ENCODE results near the gene PERM1.
A peak's percentile ranks its signal among the peaks of the same experiment; 100 is the strongest.
"Not testable (repeated sequence)": the region's sequence is repeated elsewhere in the genome, so short reads cannot be mapped to it uniquely, and the experiment has no call there.

PERM1 gene

GRCh38 chr1:1014799-1015681 lies 33.1 kb upstream of the PERM1 start:
- CTCF ChIA-PET = interaction anchor here (1.0 to 3.1 kb wide), 10 partner anchors 10 to 277 kb away, joined by 3 to 22 read pairs (median 6); no protein-coding TSS in a partner anchor
- POLR2A ChIA-PET = interaction anchor here (1.5 kb wide), 1 partner anchor 9 kb away, joined by 3 read pairs; no protein-coding TSS in a partner anchor
- TF ChIP-seq, protein P1, sequence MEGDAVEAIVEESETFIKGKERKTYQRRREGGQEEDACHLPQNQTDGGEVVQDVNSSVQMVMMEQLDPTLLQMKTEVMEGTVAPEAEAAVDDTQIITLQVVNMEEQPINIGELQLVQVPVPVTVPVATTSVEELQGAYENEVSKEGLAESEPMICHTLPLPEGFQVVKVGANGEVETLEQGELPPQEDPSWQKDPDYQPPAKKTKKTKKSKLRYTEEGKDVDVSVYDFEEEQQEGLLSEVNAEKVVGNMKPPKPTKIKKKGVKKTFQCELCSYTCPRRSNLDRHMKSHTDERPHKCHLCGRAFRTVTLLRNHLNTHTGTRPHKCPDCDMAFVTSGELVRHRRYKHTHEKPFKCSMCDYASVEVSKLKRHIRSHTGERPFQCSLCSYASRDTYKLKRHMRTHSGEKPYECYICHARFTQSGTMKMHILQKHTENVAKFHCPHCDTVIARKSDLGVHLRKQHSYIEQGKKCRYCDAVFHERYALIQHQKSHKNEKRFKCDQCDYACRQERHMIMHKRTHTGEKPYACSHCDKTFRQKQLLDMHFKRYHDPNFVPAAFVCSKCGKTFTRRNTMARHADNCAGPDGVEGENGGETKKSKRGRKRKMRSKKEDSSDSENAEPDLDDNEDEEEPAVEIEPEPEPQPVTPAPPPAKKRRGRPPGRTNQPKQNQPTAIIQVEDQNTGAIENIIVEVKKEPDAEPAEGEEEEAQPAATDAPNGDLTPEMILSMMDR (IDR thresholded peaks at IDR 0.05; ENCODE audit: control extremely low read depth, extremely low read depth, low read depth, missing control alignments) = peak; percentile 28
- DNase-seq (ENCODE audit: extremely low spot score) = no peak

- ChIA-PET POLR2A (interaction anchor here (0.5 to 1.5 kb wide), 2 partner anchors 10 to 48 kb away, joined by 3 read pairs; no protein-coding TSS in a partner anchor), CTCF (interaction anchor here (0.9 to 3.1 kb wide), 13 partner anchors 10 to 278 kb away, joined by 3 to 22 read pairs (median 4); partner anchors contain the start of gene PERM1)
- TF ChIP-seq, protein P1 (IDR thresholded peaks at IDR 0.05; ENCODE audit: control extremely low read depth, extremely low read depth, low read depth, missing control alignments) = no peak
- DNase-seq (ENCODE audit: extremely low spot score) = no peak
Observed at GRCh38 chr1:1013922-1014648, 32.2 kb upstream of the PERM1 start.

DNA sequence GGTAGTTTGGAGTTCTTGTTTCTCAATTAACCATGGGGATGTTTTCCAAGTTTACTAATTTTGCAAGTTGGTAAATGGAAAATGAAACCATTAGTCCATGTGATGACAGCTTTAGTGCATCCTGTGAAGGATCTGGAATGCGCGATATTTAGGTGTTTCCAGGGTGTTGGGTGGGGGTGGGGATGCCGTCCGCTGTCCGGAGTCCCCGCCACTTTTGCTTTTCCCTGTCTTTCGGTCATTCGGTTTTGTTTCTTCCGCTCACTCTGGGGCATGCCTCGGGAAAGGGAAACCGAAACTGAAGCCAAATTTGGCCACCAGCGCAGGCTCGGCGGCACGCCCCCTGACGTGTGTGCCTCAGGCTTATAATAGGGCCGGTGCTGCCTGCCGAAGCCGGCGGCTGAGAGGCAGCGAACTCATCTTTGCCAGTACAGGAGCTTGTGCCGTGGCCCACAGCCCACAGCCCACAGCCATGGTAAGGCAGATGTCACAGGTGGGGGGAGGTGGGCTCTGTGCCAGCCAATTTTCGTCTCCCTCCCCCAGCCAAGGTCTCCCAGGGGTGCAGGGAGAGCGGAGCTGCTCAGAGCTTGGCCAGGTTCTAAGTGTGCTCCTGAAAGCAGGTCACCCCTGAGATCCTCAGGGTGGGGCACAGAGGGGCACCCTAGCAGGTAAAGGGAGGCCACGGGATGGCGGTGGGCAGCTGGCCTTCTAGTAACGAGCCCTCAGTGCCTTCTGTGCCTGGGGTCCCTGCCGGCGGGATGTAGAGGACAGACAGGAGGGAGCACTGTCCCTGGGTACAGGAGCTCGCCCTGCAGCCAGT lies 31.4 kb upstream of the PERM1 start, which contains the start of gene ISG15:
ISG15 (plus strand) TSS at position 393 of the 817 bp plus-strand sequence; CDS start at position 470, 77 bp downstream.
- ChIA-PET CTCF (interaction anchor here (0.9 to 3.1 kb wide), 12 partner anchors 9 to 279 kb away, joined by 3 to 22 read pairs (median 4); partner anchors contain the start of gene PERM1), POLR2A (interaction anchor here (0.5 to 1.5 kb wide), 2 partner anchors 11 to 49 kb away, joined by 3 read pairs; no protein-coding TSS in a partner anchor)
- DNase-seq (ENCODE audit: extremely low spot score) = peak; percentile 83
- TF ChIP-seq, protein P1 (IDR thresholded peaks at IDR 0.05; ENCODE audit: control extremely low read depth, extremely low read depth, low read depth, missing control alignments) = no peak

- CTCF ChIA-PET = interaction anchor here (1.0 to 3.1 kb wide), 3 partner anchors 11 to 31 kb away, joined by 3 to 22 read pairs (median 7); partner anchors contain the start of gene PERM1
- POLR2A ChIA-PET; DNase-seq (ENCODE audit: extremely low spot score): not testable (repeated sequence)
Observed at GRCh38 chr1:1012736-1013104, 30.8 kb upstream of the PERM1 start.

DNA sequence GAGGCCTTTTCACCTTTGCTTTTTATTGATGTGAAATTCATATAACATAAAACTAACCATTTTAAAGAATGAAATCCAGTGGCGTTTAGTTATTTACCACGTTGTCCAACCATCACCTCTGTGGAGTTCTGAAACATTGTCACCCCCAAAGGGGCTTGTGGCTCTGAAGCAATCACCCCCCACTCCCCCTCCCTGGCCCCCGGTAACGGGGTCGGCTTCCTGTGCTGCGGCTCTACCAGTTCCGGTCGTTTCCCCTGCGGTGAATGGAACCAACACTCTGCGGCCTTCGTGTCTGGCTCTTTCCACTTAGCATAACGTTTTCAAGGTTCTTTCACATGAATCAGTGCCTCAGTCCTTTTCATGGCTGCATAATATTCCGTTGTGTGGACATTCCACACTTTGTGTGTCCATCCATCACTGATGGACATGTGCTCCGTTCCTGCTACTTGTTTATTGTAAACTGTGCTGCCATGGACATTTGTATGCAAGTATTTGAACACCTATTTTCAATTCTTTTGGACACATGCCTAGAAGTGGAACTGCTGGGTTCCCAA lies 29.6 kb upstream of the PERM1 start:
- ChIA-PET POLR2A (no interaction called here), CTCF (interaction anchor here (1.4 kb wide), 1 partner anchor 9 kb away, joined by 8 read pairs; no protein-coding TSS in a partner anchor)
- no peak for DNase-seq (ENCODE audit: extremely low spot score)
- TF ChIP-seq, protein P1 (IDR thresholded peaks at IDR 0.05; ENCODE audit: control extremely low read depth, extremely low read depth, low read depth, missing control alignments) = no peak

DNA sequence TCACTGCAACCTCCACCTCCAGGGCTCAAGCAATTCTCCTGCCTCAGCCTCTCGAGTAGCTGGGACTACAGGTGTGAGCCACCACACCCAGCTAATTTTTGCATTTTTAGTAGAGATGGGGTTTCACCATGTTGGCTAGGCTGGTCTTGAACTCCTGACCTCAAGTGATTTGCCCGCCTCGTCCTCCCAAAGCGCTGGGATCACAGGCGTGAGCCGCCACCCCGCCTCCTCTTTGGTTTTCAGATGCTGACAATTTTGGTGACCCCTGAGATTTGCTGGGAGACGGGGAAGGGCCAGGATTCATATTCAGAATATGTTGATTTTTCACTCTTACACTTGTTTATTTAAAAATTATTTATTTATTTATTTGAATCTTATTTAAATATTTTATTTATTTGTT lies 28.2 kb upstream of the PERM1 start:
- POLR2A ChIA-PET = not testable (repeated sequence)
- CTCF ChIA-PET = interaction anchor here (0.6 to 1.4 kb wide), 3 partner anchors 8 to 26 kb away, joined by 3 to 8 read pairs (median 3); no protein-coding TSS in a partner anchor

More for the DNA sequence above, 28.2 kb upstream of the PERM1 start:
- not testable (repeated sequence) for DNase-seq (ENCODE audit: extremely low spot score)
